H1 (cell line): ENCODE measurements around the gene LAIR2. TPM values are rescaled to one million over a fixed set of nuclear protein-coding genes. Genes with fewer than 3 reads are reported as not detected.

Experiments
- CTCF ChIA-PET: fragments of 300-600 bp; sonication (Branson Sonifier 250); formaldehyde crosslinking; loops from one replicate; lab custom pipeline; 2021; ENCODE audit not compliant: partially characterized antibody; lab: Charles Lee
- POLR2A ChIA-PET: fragments of 300-600 bp; sonication (Branson Sonifier 250); formaldehyde crosslinking; loops from one replicate; lab custom pipeline; 2021; ENCODE audit warnings: inconsistent platforms; ENCODE audit not compliant: partially characterized antibody; lab: Charles Lee
- DNase-seq, 2 experiments: peaks; one replicate each; pipeline versions ENCODE4 v3.0.0 to v3.0.0-alpha.2; 2010 to 2022; ENCODE audit warnings: low spot score in 2 of 2, low read depth in 1 of 2, mixed read lengths in 1 of 2
- FAIRE-seq: peaks from 2 replicates; lab custom pipeline; 2011; peaks lifted over from hg19 to GRCh38; lab: Jason Lieb, UNC
- H2AFZ ChIP-seq: 2 replicates; pipeline ENCODE4 v1.8.1; 2012; ENCODE audit warnings: low read length, inconsistent platforms
- H2AK5ac ChIP-seq: 2 replicates; pipeline ENCODE4 v1.6.1; 2013; ENCODE audit warnings: low read depth, low read length
- H2BK120ac ChIP-seq: replicated peaks from 2 replicates; pipeline ENCODE3; 2013; ENCODE audit warnings: low read depth, low read length, inconsistent platforms
- H2BK12ac ChIP-seq: 2 replicates; pipeline ENCODE4 v1.6.1; 2013; ENCODE audit warnings: low read depth, low read length
- H2BK15ac ChIP-seq: 2 replicates; pipeline ENCODE4 v1.6.1; 2013; ENCODE audit warnings: low read length
- H2BK20ac ChIP-seq: 2 replicates; pipeline ENCODE4 v1.6.1; 2013; ENCODE audit warnings: low read length
- H2BK5ac ChIP-seq: 2 replicates; pipeline ENCODE4 v1.6.1; 2013; ENCODE audit warnings: low read depth, low read length
- H3K14ac ChIP-seq: 2 replicates; pipeline ENCODE4 v1.6.1; 2013; ENCODE audit warnings: inconsistent platforms; ENCODE audit not compliant: insufficient read length
- H3K18ac ChIP-seq: 2 replicates; pipeline ENCODE4 v1.6.1; 2013; ENCODE audit warnings: low read length; ENCODE audit errors: extremely low read depth
- H3K23ac ChIP-seq: 2 replicates; pipeline ENCODE4 v1.6.1; 2013; ENCODE audit warnings: inconsistent platforms; ENCODE audit not compliant: insufficient read length
- H3K23me2 ChIP-seq: 2 replicates; pipeline ENCODE4 v1.6.1; 2013; ENCODE audit warnings: low read depth, low read length
- H3K27ac ChIP-seq: 2 replicates; pipeline ENCODE4 v1.6.1; 2011; ENCODE audit warnings: low read depth, low read length, inconsistent platforms
- H3K27me3 ChIP-seq, 4 experiments: replicated peaks in 1 of 4; 1 replicate in 1 of 4; 2 replicates in 3 of 4; pipeline versions ENCODE4 v1.6.1 to v1.8.1; 2011 to 2013; ENCODE audit warnings: low read length in 3 of 4, mild to moderate bottlenecking in 3 of 4, inconsistent platforms in 2 of 4, mixed read lengths in 2 of 4, moderate library complexity in 1 of 4; ENCODE audit not compliant: control insufficient read depth in 3 of 4, insufficient read depth in 3 of 4; ENCODE audit errors: extremely low read depth in 1 of 4
- H3K36me3 ChIP-seq, 4 experiments: 2 replicates each; pipeline versions ENCODE4 v1.6.1 to v1.8.1; 2011 to 2013; ENCODE audit warnings: mild to moderate bottlenecking in 4 of 4, low read length in 3 of 4, moderate library complexity in 2 of 4, control low read depth in 1 of 4, inconsistent platforms in 1 of 4; ENCODE audit not compliant: insufficient read depth in 4 of 4, control insufficient read depth in 2 of 4
- H3K4ac ChIP-seq: replicated peaks from 2 replicates; pipeline ENCODE3; 2013; ENCODE audit warnings: low read length, low read depth, mixed read lengths, inconsistent platforms; ENCODE audit not compliant: insufficient read length
- H3K4me1 ChIP-seq, 4 experiments: replicated peaks in 1 of 4; 1 replicate in 1 of 4; 2 replicates in 3 of 4; pipeline versions ENCODE4 v1.6.1 to v1.8.1; 2011 to 2013; ENCODE audit warnings: low read length in 3 of 4, inconsistent platforms in 2 of 4, mixed read lengths in 1 of 4; ENCODE audit not compliant: insufficient read depth in 4 of 4, control insufficient read depth in 3 of 4
- H3K4me2 ChIP-seq, 2 experiments: 2 replicates each; pipeline versions ENCODE4 v1.6.1 to v1.8.1; 2011 to 2013; ENCODE audit warnings: low read depth in 2 of 2, low read length in 2 of 2, control low read depth in 1 of 2, inconsistent platforms in 1 of 2, mild to moderate bottlenecking in 1 of 2; ENCODE audit not compliant: insufficient read depth in 1 of 2
- H3K4me3 ChIP-seq, 4 experiments: fragments of 200-600, 300-600 bp in 1 of 4; sonication (generic), shearing (Covaris generic), sonication (Bioruptor Twin) in 1 of 4; 2 replicates each; pipeline versions ENCODE4 v1.5.1 to v1.8.1; 2011 to 2016; ENCODE audit warnings: low read length in 4 of 4, low read depth in 3 of 4, control low read depth in 2 of 4, inconsistent platforms in 2 of 4, mild to moderate bottlenecking in 2 of 4, mixed read lengths in 1 of 4, moderate library complexity in 1 of 4; ENCODE audit not compliant: insufficient read depth in 2 of 4; ENCODE audit errors: extremely low read depth in 1 of 4
- H3K56ac ChIP-seq: replicated peaks from 2 replicates; pipeline ENCODE3; 2013; ENCODE audit warnings: low read depth, mild to moderate bottlenecking, mixed read lengths, low read length, inconsistent platforms; ENCODE audit not compliant: insufficient read length
- H3K79me1 ChIP-seq: 2 replicates; pipeline ENCODE4 v1.6.1; 2013; ENCODE audit warnings: low read depth, low read length, control low read depth
- H3K79me2 ChIP-seq, 2 experiments: 2 replicates each; pipeline versions ENCODE4 v1.6.1 to v1.8.1; 2012 to 2013; ENCODE audit warnings: low read length in 2 of 2, mild to moderate bottlenecking in 2 of 2, inconsistent platforms in 1 of 2; ENCODE audit not compliant: insufficient read depth in 2 of 2, control insufficient read depth in 1 of 2
- H3K9ac ChIP-seq, 4 experiments: replicated peaks in 1 of 4; 1 replicate in 1 of 4; 2 replicates in 3 of 4; pipeline versions ENCODE4 v1.6.1 to v1.8.1; 2011 to 2013; ENCODE audit warnings: low read depth in 3 of 4, low read length in 3 of 4, control low read depth in 2 of 4, mild to moderate bottlenecking in 2 of 4, moderate library complexity in 2 of 4, inconsistent platforms in 1 of 4; ENCODE audit errors: extremely low read depth in 1 of 4
- H3K9me3 ChIP-seq, 2 experiments: 2 replicates each; pipeline versions ENCODE4 v1.6.1 to v1.8.1; 2012 to 2013; ENCODE audit warnings: mild to moderate bottlenecking in 2 of 2, moderate library complexity in 2 of 2, control low read depth in 1 of 2, inconsistent platforms in 1 of 2, low read depth in 1 of 2, low read length in 1 of 2, mixed read lengths in 1 of 2; ENCODE audit not compliant: insufficient read depth in 2 of 2
- H4K20me1 ChIP-seq, 2 experiments: replicated peaks in 1 of 2; 2 replicates each; pipeline versions ENCODE3 to v1.8.1; 2011 to 2013; ENCODE audit warnings: inconsistent platforms in 2 of 2, low read length in 2 of 2, mild to moderate bottlenecking in 1 of 2; ENCODE audit not compliant: insufficient read depth in 2 of 2, control insufficient read depth in 1 of 2
- H4K5ac ChIP-seq: 2 replicates; pipeline ENCODE4 v1.6.1; 2013; ENCODE audit warnings: low read length, low read depth, mixed read lengths, inconsistent platforms; ENCODE audit not compliant: insufficient read length
- H4K8ac ChIP-seq: 2 replicates; pipeline ENCODE4 v1.8.0; 2013; ENCODE audit warnings: mild to moderate bottlenecking, moderate library complexity, low read length, inconsistent platforms; ENCODE audit not compliant: insufficient read depth; ENCODE audit errors: extremely low read depth
- H4K91ac ChIP-seq: replicated peaks from 2 replicates; pipeline ENCODE3; 2013; ENCODE audit warnings: low read length, mixed read lengths, inconsistent platforms; ENCODE audit not compliant: insufficient read length
- CTBP2 ChIP-seq: IDR thresholded peaks from 2 replicates; pipeline ENCODE4 v1.7.0; 2011; ENCODE audit warnings: borderline replicate concordance, mild to moderate bottlenecking, moderate library complexity, mixed read lengths, low read length; ENCODE audit not compliant: insufficient read depth, insufficient read length
- E2F6 ChIP-seq: IDR thresholded peaks from 2 replicates; pipeline ENCODE4 v1.6.1; 2012; ENCODE audit warnings: inconsistent platforms
- EGR1 ChIP-seq: IDR thresholded peaks from 2 replicates; pipeline ENCODE4 v1.6.1; 2011; ENCODE audit warnings: low read depth, low read length, borderline replicate concordance
- EZH2 ChIP-seq: fragments of 200-600 bp; sonication (generic); IDR thresholded peaks from 2 replicates; pipeline ENCODE4 v1.7.1; 2012; ENCODE audit warnings: low read depth, mild to moderate bottlenecking, moderate library complexity, low read length, inconsistent platforms; ENCODE audit not compliant: severe bottlenecking
- GABPA ChIP-seq: IDR thresholded peaks from 2 replicates; pipeline ENCODE4 v1.6.1; 2011; ENCODE audit warnings: mild to moderate bottlenecking, low read length, moderate library complexity, borderline replicate concordance; ENCODE audit not compliant: insufficient read depth
- KDM4A ChIP-seq: IDR thresholded peaks from one replicate; pipeline ENCODE4 v1.7.1; 2012; ENCODE audit warnings: low read depth, mild to moderate bottlenecking, moderate library complexity, low read length, inconsistent platforms; ENCODE audit not compliant: severe bottlenecking
- MAFK ChIP-seq: IDR thresholded peaks from 2 replicates; pipeline ENCODE4 v1.6.1; 2012; ENCODE audit warnings: low read depth, mild to moderate bottlenecking, improper control_type of control experiment, low read length
- POLR2AphosphoS5 ChIP-seq: IDR thresholded peaks from 2 replicates; pipeline ENCODE4 v1.6.1; 2011; ENCODE audit warnings: low read depth, low read length
- POU5F1 ChIP-seq: IDR thresholded peaks from 2 replicates; pipeline ENCODE4 v1.6.1; 2011; ENCODE audit warnings: low read depth, mild to moderate bottlenecking, low read length, moderate library complexity
- RBBP5 ChIP-seq: IDR thresholded peaks from 2 replicates; pipeline ENCODE4 v1.7.1; 2012; ENCODE audit warnings: low read depth, mild to moderate bottlenecking, inconsistent platforms, low read length, moderate library complexity, borderline replicate concordance
- SIX5 ChIP-seq: IDR thresholded peaks from 2 replicates; pipeline ENCODE4 v1.6.1; 2011; ENCODE audit warnings: mild to moderate bottlenecking, low read depth, low read length
- SP2 ChIP-seq: IDR thresholded peaks from 2 replicates; pipeline ENCODE4 v1.6.1; 2012; ENCODE audit warnings: mild to moderate bottlenecking, low read length, inconsistent platforms
- TAF7 ChIP-seq: optimal IDR thresholded peaks from 2 replicates; pipeline ENCODE3; 2011; ENCODE audit warnings: low read depth, mild to moderate bottlenecking, inconsistent platforms, low read length, moderate library complexity, borderline replicate concordance
- TBP ChIP-seq: IDR thresholded peaks from 2 replicates; pipeline ENCODE4 v1.6.1; 2011; ENCODE audit warnings: low read depth, low read length, improper control_type of control experiment
- TEAD4 ChIP-seq: IDR thresholded peaks from 2 replicates; pipeline ENCODE4 v1.6.1; 2012; ENCODE audit warnings: low read depth, low read length, inconsistent platforms, mixed read lengths
- WGBS, 2 experiments: shearing (Covaris generic) in 1 of 2; methylation state at CpG; one replicate each; pipeline versions ENCODE4 v1.1.6 to v1.1.7; 2013 to 2015; ENCODE audit warnings: low lambda C conversion rate in 2 of 2, mixed read lengths in 2 of 2, inconsistent platforms in 1 of 2, low coverage in 1 of 2, missing lambda C conversion rate in 1 of 2; ENCODE audit not compliant: insufficient replicate concordance in 2 of 2, insufficient coverage in 1 of 2, insufficient read length in 1 of 2; ENCODE audit errors: extremely low coverage in 1 of 2, missing lambda C conversion rate in 1 of 2; 5-methylcytosine and 5-hydroxymethylcytosine counted together
- polyA plus RNA-seq, 7 experiments: library from polyadenylated mRNA; depleted of rRNA in 3 of 7; stranded (reverse) in 5 of 7; unstranded in 2 of 7; fragments of >200 nt in 5 of 7; fragments of 200-250 nt in 2 of 7; gene quantifications; 1 replicate in 5 of 7; 2 replicates in 1 of 7; 4 replicates in 1 of 7; pipeline versions ENCODE4 v1.2.1 to v1.2.3, GENCODE V29; 2011 to 2013; ENCODE audit warnings: missing spikeins in 2 of 7, mixed read lengths in 2 of 7
- total RNA-seq: library from RNA; stranded (reverse); fragmentation: NEBNext Ultra II Directional; extraction: Animal tissue kit (Norgen Biotek cat#: 25700); gene quantifications from 2 replicates; pipeline ENCODE4 v1.2.1, GENCODE V29; 2021

The LAIR2 gene
- total and polyA plus RNA-seq, 2 of the 8 experiments (the other 6 are each of a cell fraction or from before 2014, with no cell fraction given), result not detected

GRCh38 chr19:54535601-54536000 lies 33.0 kb downstream of the LAIR2 start:
- Histone ChIP-seq H2BK12ac (no peak overlapping the region), H2BK15ac (no peak overlapping the region), H3K9me3 (peaks cover 62 to 84% of the 10 kb centered on the region in 2 experiments), H4K5ac (no peak overlapping the region), H3K27me3 (no peaks in the 10 kb centered on the region; a peak in 1 of 7 replicates), H3K23ac (no peak overlapping the region), H3K36me3 (no peaks in the 10 kb centered on the region), H3K79me1 (no peaks in the 10 kb centered on the region), H3K4me1 (no peaks in the 10 kb centered on the region), H2AFZ (no peak overlapping the region), H3K56ac (no peak overlapping the region), H3K27ac (no peak overlapping the region), H3K4me2 (no peak overlapping the region), H2BK20ac (no peak overlapping the region), H3K4ac (no peak overlapping the region), H2BK120ac (no peak overlapping the region), H3K4me3 (no peak overlapping the region), H2AK5ac (no peak overlapping the region), H2BK5ac (no peak overlapping the region), H4K20me1 (no peaks in the 10 kb centered on the region), H3K9ac (no peak overlapping the region), H3K79me2 (no peaks in the 10 kb centered on the region), H4K91ac (no peak overlapping the region), H3K14ac (no peak overlapping the region), H3K18ac (no peak overlapping the region), H3K23me2 (no peaks in the 10 kb centered on the region), H4K8ac (no peak overlapping the region)
- ChIA-PET POLR2A (no interaction called here), CTCF (no interaction called here)
- FAIRE-seq (no peak), DNase-seq (no peak)
- 77% methylated on average over 9 of the region's 9 CpGs; no CpG with 5 or more reads in 1 of the 2 experiments for WGBS, 2 experiments
- TF ChIP-seq CTBP2, result no peak
- no peak for TF ChIP-seq TBP
- TF ChIP-seq MAFK, result no peak
- no peak for TF ChIP-seq SP2
- no peak for TF ChIP-seq POLR2AphosphoS5
- TF ChIP-seq RBBP5, result no peak
- TF ChIP-seq E2F6, result no peak
- no peak for TF ChIP-seq POU5F1
- no peak for TF ChIP-seq EZH2
- TF ChIP-seq GABPA, result no peak
- no peak for TF ChIP-seq EGR1
- no peak for TF ChIP-seq TAF7
- no peak for TF ChIP-seq TEAD4
- no peak for TF ChIP-seq KDM4A
- TF ChIP-seq SIX5, result no peak
